Iris pigment epithelial cell (primary cell): ENCODE measurements around the gene NTSR1.

Source experiments
- DNase-seq: peaks from one replicate; pipeline ENCODE4 v3.0.0-alpha.2; 2011; ENCODE audit warnings: low read depth

NTSR1 gene

GRCh38 chr20:62708591-62709536, at the start of gene NTSR1:
Gene NTSR1, plus strand, starts transcription at chr20:62708836. Its CDS starts 372 bp downstream, at chr20:62709208.
- DNase-seq = peak; percentile 30

DNA sequence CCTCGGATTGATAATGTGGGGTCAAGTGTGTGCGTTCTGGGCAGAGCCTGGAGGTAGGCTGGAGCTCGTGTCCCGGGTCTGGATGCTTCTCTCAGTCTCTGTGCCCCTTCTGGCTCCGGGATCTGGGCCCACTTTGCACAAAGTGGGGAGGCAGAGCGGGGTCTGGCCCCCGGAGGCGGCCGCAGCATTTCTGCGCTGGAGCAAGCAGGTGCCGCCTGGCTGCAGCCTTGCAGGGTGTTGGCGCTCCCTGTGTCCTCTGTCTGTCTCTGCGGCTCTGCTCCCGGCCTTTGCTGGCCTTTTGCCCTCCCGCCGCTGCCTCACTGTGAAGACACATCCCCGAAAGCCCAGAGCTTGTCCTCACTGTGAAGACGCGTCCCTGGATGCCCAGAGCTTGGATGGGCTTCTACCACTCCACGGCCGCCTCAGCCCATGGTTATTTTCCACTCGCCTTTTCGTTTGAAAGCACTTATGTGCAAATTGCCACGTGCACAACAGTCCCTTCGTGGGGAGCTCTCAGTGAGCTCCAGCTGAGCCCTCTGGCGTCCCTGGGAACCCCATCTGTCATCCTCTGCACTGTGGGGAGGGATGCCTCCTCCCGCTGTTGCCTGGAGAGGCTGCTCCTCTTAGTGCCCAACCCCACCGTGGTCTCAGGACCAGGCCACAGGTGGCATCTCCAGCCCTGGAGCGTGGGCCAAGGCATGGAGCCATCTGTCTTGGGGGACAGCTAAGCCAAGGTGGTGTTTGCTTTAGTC, 49.0 kb upstream of the NTSR1 start:
- no peak for DNase-seq

DNA sequence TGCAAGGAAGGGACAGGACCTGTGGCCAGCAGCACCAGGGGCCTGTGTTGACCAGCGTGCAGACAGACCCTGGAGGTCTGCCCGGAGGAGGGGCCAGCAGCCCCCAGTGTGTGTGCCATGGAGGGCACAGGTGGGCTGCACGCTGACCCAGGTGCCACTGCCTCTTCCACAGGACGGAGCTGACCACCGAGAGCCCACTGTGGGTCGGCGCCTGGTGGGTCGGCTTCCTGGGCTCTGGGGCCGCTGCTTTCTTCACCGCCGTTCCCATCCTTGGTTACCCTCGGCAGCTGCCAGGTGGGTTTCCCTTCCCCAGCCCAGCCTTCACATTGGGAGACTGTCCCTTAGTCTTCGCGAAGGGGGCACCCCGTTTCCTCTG, 48.4 kb upstream of the NTSR1 start:
- DNase-seq = no peak

- DNase-seq = no peak
These were observed 47.9 kb upstream of the NTSR1 start for GRCh38 chr20:62660768-62661167.

GRCh38 chr20:62661647-62662046, 47.0 kb upstream of the NTSR1 start:
- DNase-seq = no peak

- DNase-seq = peak; percentile 65
These were observed 46.2 kb upstream of the NTSR1 start for GRCh38 chr20:62662422-62662821.

- DNase-seq = no peak
These were observed 45.3 kb upstream of the NTSR1 start for GRCh38 chr20:62663145-62664018.

DNA sequence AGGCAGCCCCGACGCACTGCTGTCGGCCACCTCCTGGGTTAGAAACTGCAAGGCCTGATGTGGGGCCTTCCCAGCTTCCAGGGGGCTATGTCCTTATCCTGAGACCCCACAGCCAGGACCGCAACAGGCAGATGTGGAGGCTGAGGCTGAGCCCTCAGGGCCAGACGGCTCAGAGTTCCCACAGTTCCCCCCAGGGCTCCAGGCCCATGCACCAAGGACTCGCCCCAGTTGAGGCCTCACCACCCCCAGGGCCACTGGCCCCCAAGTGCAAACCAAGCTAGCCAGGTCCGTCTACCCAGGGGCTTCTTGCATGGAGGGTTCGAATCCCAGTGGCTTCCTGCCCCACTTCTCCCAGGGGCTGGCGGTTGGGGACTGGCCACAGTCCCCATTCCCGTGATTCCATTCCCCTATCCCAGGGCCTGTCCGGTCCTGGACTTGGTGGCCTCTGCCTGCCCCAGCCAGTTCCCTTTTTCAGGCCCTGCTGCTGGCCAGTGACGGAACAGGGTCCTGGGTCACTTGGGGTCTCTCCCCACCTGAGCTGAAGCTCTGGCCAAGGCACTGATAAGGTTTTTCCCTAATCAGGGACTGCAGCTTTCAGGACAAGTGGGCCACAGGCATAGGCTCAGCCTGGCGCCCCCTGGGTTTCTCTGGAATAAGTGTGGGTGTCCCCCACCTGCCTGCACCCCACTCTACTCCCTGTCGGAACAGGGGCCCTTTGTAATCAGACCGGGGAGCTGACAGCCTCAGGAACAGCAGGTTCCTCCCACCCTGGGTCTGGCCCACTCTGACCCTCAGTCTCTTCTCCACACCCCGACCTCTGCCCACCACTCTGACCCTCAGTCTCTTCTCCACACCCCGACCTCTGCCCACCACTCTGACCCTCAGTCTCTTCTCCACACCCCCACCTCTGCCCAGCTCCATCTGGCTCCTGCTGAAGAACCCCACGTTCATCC, 44.3 kb upstream of the NTSR1 start:
- DNase-seq = no peak

DNA sequence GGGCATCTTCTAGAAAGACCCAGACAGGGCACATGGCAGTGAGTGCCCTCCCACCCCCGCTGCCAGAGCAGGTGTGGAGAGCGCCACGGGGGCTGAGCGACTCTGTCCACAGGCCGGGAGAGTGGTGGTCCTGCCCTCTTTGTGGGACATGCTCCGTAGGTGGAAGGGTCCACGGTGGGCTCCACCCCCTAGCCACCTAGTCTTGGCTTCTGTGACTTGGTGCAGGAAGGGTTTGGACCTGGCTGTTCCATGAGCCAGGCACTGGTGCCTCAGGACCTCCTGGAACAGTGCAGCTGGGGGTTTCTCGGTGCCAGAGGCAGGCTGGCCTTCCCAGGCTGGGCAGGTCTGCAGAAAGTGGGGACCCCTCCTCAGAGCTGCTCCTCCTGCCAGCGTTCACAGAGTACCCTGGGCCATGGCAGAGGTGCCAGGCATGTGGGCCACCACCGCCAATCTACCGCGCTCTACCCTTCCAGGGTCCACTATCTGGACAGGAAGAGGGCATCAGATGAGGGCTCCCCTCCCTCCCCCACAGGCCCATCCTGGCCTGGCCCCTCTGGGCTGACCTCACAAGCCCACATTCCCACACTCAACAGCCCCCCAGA, 43.4 kb upstream of the NTSR1 start:
- DNase-seq = no peak

DNA sequence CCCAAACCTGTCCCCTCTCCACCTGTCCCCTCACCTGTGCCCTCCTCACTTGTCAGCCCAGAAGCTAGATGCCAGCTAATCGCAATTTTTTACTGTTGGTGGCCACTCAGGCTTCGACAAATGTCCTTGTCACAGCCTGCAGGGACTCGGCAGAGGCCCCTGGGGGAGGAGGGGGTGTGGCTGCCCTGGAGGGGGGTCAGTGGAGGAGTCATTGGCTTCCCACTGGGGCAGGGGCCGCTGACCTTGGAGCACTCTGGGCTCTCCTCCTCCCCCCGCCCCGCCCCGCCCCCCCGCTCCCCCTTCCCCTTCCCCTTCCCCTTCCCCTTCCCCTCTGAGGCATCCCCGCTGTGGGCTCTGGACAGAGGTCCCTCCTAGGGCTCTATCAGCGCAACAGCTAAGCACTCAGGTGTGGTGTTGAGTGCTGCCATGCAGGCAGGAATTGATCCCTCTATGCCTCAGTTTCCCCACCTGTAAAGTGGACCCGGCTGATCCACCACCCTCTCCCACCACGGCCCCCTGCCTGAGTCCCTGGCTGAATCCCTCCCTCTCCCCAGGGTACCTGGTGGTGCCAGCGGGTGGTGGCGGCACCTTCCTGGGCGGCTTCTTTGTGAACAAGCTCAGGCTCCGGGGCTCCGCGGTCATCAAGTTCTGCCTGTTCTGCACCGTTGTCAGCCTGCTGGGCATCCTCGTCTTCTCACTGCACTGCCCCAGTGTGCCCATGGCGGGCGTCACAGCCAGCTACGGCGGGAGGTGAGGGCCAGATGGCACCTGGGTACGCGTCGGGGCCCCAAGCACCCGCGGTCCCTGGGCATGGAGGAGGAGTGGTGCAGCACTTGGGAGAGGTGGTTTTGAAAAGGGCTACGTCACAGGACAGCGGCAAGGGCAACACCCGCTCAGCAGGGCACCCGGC, 42.6 kb upstream of the NTSR1 start:
- DNase-seq = no peak

GRCh38 chr20:62666736-62667529, 41.7 kb upstream of the NTSR1 start:
- no peak for DNase-seq

DNA sequence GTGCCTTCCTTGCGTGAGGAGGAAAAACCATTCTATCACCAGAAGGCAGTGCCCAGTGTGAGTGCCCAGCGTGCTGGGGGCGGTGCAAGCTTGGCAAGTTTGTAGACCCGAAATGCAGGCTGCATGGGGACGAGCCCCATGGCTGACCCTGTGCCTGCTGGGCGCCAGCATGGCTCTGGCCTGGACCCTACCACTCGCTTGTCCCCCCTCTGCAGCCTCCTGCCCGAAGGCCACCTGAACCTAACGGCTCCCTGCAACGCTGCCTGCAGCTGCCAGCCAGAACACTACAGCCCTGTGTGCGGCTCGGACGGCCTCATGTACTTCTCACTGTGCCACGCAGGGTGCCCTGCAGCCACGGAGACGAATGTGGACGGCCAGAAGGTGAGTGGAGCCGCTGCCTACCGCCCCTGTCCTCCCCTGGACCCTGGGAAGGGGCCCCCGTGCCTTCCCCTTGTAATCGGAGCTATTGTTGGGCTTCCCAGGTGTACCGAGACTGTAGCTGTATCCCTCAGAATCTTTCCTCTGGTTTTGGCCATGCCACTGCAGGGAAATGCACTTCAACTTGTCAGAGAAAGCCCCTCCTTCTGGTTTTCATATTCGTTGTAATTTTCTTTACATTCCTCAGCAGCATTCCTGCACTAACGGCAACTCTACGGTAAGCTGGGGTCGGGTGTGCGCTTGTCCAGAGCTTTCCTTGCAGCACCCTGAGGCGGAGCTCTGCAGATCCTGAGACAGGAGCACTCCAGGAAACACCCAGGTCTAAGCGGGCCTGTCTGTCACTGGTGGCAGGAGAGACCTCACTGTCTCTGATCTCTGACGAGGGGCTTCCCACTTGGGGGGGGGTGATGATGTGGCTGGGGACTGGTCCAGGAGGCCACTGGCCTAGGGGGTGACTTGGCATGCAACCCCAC, 40.9 kb upstream of the NTSR1 start:
- DNase-seq = no peak

- peak; percentile 58 for DNase-seq
These were observed 40.1 kb upstream of the NTSR1 start for GRCh38 chr20:62668441-62669027.

DNA sequence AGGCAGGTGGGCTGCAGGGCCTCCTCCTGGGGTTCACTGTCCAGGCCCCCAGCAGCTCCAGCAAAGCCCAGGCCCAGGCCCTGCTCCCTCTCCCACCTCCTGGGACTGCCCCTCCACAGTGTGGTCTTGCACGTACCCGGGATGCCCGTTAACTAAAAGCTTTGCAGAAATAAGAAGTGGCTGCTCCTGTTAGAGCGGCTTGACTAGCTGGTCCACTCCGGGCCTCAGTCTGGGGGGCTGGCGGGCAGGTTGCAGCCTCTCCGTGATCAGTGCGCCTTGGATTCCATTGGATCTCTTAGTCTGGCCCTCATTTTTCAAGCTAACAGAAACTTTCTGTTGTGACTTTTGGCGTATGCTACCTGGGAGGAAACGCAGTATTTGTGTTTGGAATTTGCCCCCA, 39.4 kb upstream of the NTSR1 start:
- no peak for DNase-seq

GRCh38 chr20:62670156-62670555, 38.5 kb upstream of the NTSR1 start:
- no peak for DNase-seq

DNA sequence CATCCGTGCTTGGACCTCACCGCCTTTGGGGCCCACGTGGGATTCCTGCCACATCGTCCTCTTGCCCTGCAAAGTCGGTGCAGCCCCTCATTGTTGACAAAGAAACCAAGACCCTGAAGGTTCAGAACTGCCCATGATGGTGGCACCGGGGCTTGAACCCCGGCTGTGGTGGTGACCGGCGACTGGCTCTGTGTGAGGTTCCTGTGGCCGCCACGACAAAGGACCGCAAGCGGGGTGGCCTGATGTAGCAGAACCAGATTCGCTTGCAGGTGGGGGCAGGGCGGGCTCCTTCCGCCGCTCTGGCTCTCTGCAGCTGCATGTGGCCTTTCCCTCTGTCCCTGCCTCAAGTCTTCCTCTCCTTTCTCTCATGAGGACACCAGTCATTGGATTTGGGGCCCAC, 37.6 kb upstream of the NTSR1 start:
- DNase-seq = no peak

GRCh38 chr20:62671765-62672164, 36.9 kb upstream of the NTSR1 start:
- no peak for DNase-seq
